H1 (cell line): ENCODE data around the gene MEF2C.

Source experiments
- ASH2L ChIP-seq: fragments of 200-600, 300-600 bp; sonication (generic); IDR thresholded peaks from one replicate; pipeline ENCODE4 v1.7.1; 2017; ENCODE audit warnings: low read length
- CBX5 ChIP-seq: fragments of 300-800, 300-1000 bp; sonication (generic); IDR thresholded peaks from 2 replicates; pipeline ENCODE4 v1.7.1; 2016; ENCODE audit warnings: antibody characterized with exemption, low read length, low read depth
- CBX8 ChIP-seq: fragments of 300-800, 300-1000 bp; sonication (generic); IDR thresholded peaks from 2 replicates; pipeline ENCODE4 v1.7.1; 2016; ENCODE audit warnings: low read depth, low read length, borderline replicate concordance
- CEBPB ChIP-seq: IDR thresholded peaks from 2 replicates; pipeline ENCODE4 v1.6.1; 2012; ENCODE audit warnings: low read depth, low read length
- CTCF ChIP-seq, 3 experiments: IDR thresholded peaks; 1 replicate in 2 of 3; 2 replicates in 1 of 3; pipeline versions ENCODE4 v1.5.1 to v1.6.1; 2011; ENCODE audit warnings: low read length in 3 of 3, mild to moderate bottlenecking in 3 of 3, inconsistent platforms in 2 of 3, low read depth in 1 of 3, moderate library complexity in 1 of 3; ENCODE audit not compliant: insufficient read depth in 1 of 3; ENCODE audit errors: control extremely low read depth in 1 of 3
- EZH2 ChIP-seq: fragments of 200-600 bp; sonication (generic); IDR thresholded peaks from 2 replicates; pipeline ENCODE4 v1.7.1; 2012; ENCODE audit warnings: low read depth, mild to moderate bottlenecking, moderate library complexity, low read length, inconsistent platforms; ENCODE audit not compliant: severe bottlenecking
- HDAC2 ChIP-seq, 2 experiments: fragments of 300-600 bp in 1 of 2; sonication (generic) in 1 of 2; IDR thresholded peaks; 2 replicates each; pipeline ENCODE4 v1.6.1; 2011 to 2012; ENCODE audit warnings: low read depth in 2 of 2, low read length in 2 of 2, mild to moderate bottlenecking in 2 of 2, moderate library complexity in 2 of 2, borderline replicate concordance in 1 of 2, inconsistent platforms in 1 of 2
- HDAC6 ChIP-seq: IDR thresholded peaks from one replicate; pipeline ENCODE4 v1.7.1; 2012; ENCODE audit warnings: low read depth, mild to moderate bottlenecking, inconsistent platforms, low read length, moderate library complexity
- JUN ChIP-seq: IDR thresholded peaks from 2 replicates; pipeline ENCODE4 v1.6.1; 2011; ENCODE audit warnings: low read depth, mild to moderate bottlenecking, improper control_type of control experiment, low read length
- KDM4A ChIP-seq: IDR thresholded peaks from one replicate; pipeline ENCODE4 v1.7.1; 2012; ENCODE audit warnings: low read depth, mild to moderate bottlenecking, moderate library complexity, low read length, inconsistent platforms; ENCODE audit not compliant: severe bottlenecking
- POLR2A ChIP-seq, 2 experiments: IDR thresholded peaks; 1 replicate in 1 of 2; 2 replicates in 1 of 2; pipeline ENCODE4 v1.6.1; 2011; ENCODE audit warnings: low read depth in 2 of 2, low read length in 2 of 2, mild to moderate bottlenecking in 2 of 2; ENCODE audit errors: control extremely low read depth in 1 of 2
- RNF2 ChIP-seq: fragments of 200-900, 300-1000 bp; sonication (generic); IDR thresholded peaks from 2 replicates; pipeline ENCODE4 v1.7.1; 2016; ENCODE audit warnings: borderline replicate concordance, low read depth, mild to moderate bottlenecking, antibody characterized with exemption, low read length; ENCODE audit not compliant: poor library complexity, severe bottlenecking; ENCODE audit errors: missing control alignments

GRCh38 chr5:88888848-88889188 is 5.8 kb upstream of the MEF2C start:
- TF ChIP-seq HDAC6 (no peak), CTCF (IDR thresholded peaks at IDR 0.05; ENCODE audit: control extremely low read depth in 1 of 3, insufficient read depth in 1 of 3, low read depth in 1 of 3, low read length in 3 of 3) (no peak), CEBPB (no peak), POLR2A (IDR thresholded peaks at IDR 0.05; ENCODE audit: control extremely low read depth in 1 of 2, low read depth in 2 of 2, low read length in 2 of 2) (no peak), CBX8 (no peak), RNF2 (no peak), JUN (no peak), EZH2 (no peak), ASH2L (no peak), HDAC2 (IDR thresholded peaks at IDR 0.05; ENCODE audit: borderline replicate concordance in 1 of 2, low read depth in 2 of 2, low read length in 2 of 2) (no peak), KDM4A (no peak), CBX5 (no peak)
